DOHH2 (cell line): ENCODE data around the gene ZNF17.

ENCODE experiments used
- H3F3A ChIP-seq: fragments of 200-600 bp; sonication (generic), shearing (Covaris generic); 2 replicates; pipeline ENCODE4 v1.6.0; 2016; ENCODE audit warnings: antibody characterized with exemption, mild to moderate bottlenecking; ENCODE audit not compliant: control insufficient read depth, insufficient read depth
- H3K27ac ChIP-seq: fragments of 200-600 bp; sonication (generic); 2 replicates; pipeline ENCODE4 v1.5.1; 2014; ENCODE audit warnings: low read depth, mild to moderate bottlenecking, low read length, moderate library complexity
- H3K27me3 ChIP-seq: fragments of 200-600 bp; sonication (generic); 2 replicates; pipeline ENCODE4 v1.6.1; 2014; ENCODE audit warnings: mild to moderate bottlenecking, low read length, mixed read lengths; ENCODE audit not compliant: control insufficient read depth
- H3K36me3 ChIP-seq: fragments of 200-600 bp; sonication (generic); 2 replicates; pipeline ENCODE4 v1.6.1; 2014; ENCODE audit warnings: mild to moderate bottlenecking, low read length, moderate library complexity, mixed read lengths; ENCODE audit not compliant: control insufficient read depth
- H3K4me1 ChIP-seq: fragments of 200-600 bp; sonication (generic); 2 replicates; pipeline ENCODE4 v1.6.1; 2014; ENCODE audit warnings: mild to moderate bottlenecking, low read length, mixed read lengths; ENCODE audit not compliant: control insufficient read depth
- H3K4me2 ChIP-seq: fragments of 200-600 bp; sonication (generic); 2 replicates; pipeline ENCODE4 v1.6.0; 2014; ENCODE audit warnings: mild to moderate bottlenecking, low read length, moderate library complexity
- H3K4me3 ChIP-seq: fragments of 200-600 bp; sonication (generic); 2 replicates; pipeline ENCODE4 v1.5.1; 2014; ENCODE audit warnings: mild to moderate bottlenecking, low read length, mixed read lengths
- H3K79me2 ChIP-seq: fragments of 200-600 bp; sonication (generic); 2 replicates; pipeline ENCODE4 v1.6.1; 2014; ENCODE audit warnings: mild to moderate bottlenecking, low read length, mixed read lengths; ENCODE audit not compliant: control insufficient read depth
- H3K9me2 ChIP-seq: fragments of 200-600 bp; sonication (generic); replicated peaks from 2 replicates; pipeline ENCODE4 v1.6.1; 2014; ENCODE audit warnings: mild to moderate bottlenecking, low read length, mixed read lengths; ENCODE audit not compliant: control insufficient read depth
- H3K9me3 ChIP-seq: fragments of 200-600 bp; sonication (generic); 2 replicates; pipeline ENCODE4 v1.6.1; 2014; ENCODE audit warnings: antibody characterized with exemption, low read length, mixed read lengths; ENCODE audit not compliant: control insufficient read depth, insufficient read depth
- H4K20me1 ChIP-seq: fragments of 200-600 bp; sonication (generic); 2 replicates; pipeline ENCODE4 v1.6.0; 2014; ENCODE audit warnings: low read depth, mild to moderate bottlenecking, antibody characterized with exemption, low read length, moderate library complexity; ENCODE audit not compliant: control insufficient read depth, insufficient read depth
- CTCF ChIP-seq: fragments of 200-600 bp; sonication (generic); IDR thresholded peaks from one replicate; pipeline ENCODE4 v1.5.1; 2014; ENCODE audit warnings: antibody characterized with exemption, mild to moderate bottlenecking, low read depth, low read length; ENCODE audit not compliant: poor library complexity, severe bottlenecking
- EZH2phosphoT487 ChIP-seq: fragments of 200-600 bp; sonication (generic); IDR thresholded peaks from 2 replicates; pipeline ENCODE4 v1.6.1; 2017; ENCODE audit warnings: borderline replicate concordance, mild to moderate bottlenecking, antibody characterized with exemption, low read length, moderate library complexity, mixed read lengths

ZNF17 gene

DNA sequence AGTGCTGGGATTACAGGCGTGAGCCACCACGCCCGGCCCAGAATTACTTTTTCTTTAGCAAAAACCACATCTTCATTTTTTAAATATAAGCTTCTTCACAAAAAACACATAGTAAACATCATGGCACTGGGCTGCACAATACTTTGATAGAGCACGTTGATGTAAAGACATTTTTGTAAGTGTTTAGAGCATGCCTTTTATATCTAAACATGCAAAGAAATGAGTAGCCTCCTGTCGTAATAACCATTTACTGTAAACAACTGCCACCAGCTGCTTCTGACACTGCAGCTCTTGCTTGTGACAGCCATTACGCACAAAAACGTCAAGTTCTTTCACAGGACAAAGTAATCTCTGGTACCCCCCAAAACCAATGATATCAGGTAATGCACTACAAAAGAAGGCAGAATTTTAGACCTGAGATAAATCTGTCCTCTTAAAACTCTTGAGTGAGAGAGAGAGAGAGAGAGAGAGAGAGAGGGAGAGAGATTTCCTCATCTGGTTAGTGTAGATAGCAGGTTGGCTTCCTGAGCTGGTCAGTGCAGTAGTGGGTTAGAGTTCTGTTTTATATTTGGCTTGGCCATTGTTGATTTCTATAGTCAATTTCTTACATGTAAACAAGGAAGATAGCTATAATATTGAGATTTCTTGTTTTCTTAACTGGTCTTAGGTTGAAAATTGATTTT is 28.0 kb upstream of the ZNF17 start:
- H3F3A ChIP-seq: no peaks in the 10 kb centered on the region
- H3K4me1 ChIP-seq: no peaks in the 10 kb centered on the region
- peaks cover 26% of the 10 kb centered on the region; the same call in 1 of the 2 replicates for H3K9me3 ChIP-seq
- H3K27me3 ChIP-seq: no peaks in the 10 kb centered on the region
- H3K27ac ChIP-seq: no peak overlapping the region
- no peak overlapping the region for H3K4me2 ChIP-seq
- H3K4me3 ChIP-seq: no peak overlapping the region
- no peaks in the 10 kb centered on the region for H3K9me2 ChIP-seq
- H4K20me1 ChIP-seq: no peaks in the 10 kb centered on the region
- no peaks in the 10 kb centered on the region for H3K36me3 ChIP-seq
- no peak for TF ChIP-seq EZH2phosphoT487
- no peak for TF ChIP-seq CTCF
- H3K79me2 ChIP-seq: no peaks in the 10 kb centered on the region

GRCh38 chr19:57389194-57389729 is 21.7 kb upstream of the ZNF17 start:
- H3F3A ChIP-seq: peaks cover 5% of the 10 kb centered on the region; the same call in 1 of the 2 replicates
- H4K20me1 ChIP-seq: no peaks in the 10 kb centered on the region
- no peaks in the 10 kb centered on the region for H3K9me2 ChIP-seq
- H3K79me2 ChIP-seq: 0 out of 2 replicates have a peak, but pooled peaks cover 2% of the 10 kb centered on the region
- H3K27ac ChIP-seq: peak overlapping the region; percentile 33; the same call in 1 of the 2 replicates
- peaks cover 5% of the 10 kb centered on the region; the same call in 1 of the 2 replicates for H3K36me3 ChIP-seq
- H3K4me1 ChIP-seq: peaks cover 16% of the 10 kb centered on the region
- TF ChIP-seq EZH2phosphoT487 (no peak), CTCF (no peak)
- peak overlapping the region; percentile 87 for H3K4me3 ChIP-seq
- H3K4me2 ChIP-seq: peak overlapping the region; percentile 84
- no peaks in the 10 kb centered on the region for H3K27me3 ChIP-seq
- peaks cover 46% of the 10 kb centered on the region for H3K9me3 ChIP-seq

- peaks cover 5% of the 10 kb centered on the region; the same call in 1 of the 2 replicates for H3F3A ChIP-seq
- H4K20me1 ChIP-seq: no peaks in the 10 kb centered on the region
- TF ChIP-seq CTCF: peak; percentile 16
- TF ChIP-seq EZH2phosphoT487: no peak
- no peaks in the 10 kb centered on the region for H3K9me2 ChIP-seq
- peak within 1 kb of the TSS; percentile 33; the same call in 1 of the 2 replicates for H3K27ac ChIP-seq
- peaks cover 46% of the 10 kb centered on the region for H3K9me3 ChIP-seq
- H3K4me1 ChIP-seq: peaks cover 16% of the 10 kb centered on the region
- H3K4me2 ChIP-seq: peak within 1 kb of the TSS; percentile 84
- no peaks in the 10 kb centered on the region for H3K27me3 ChIP-seq
- 0 out of 2 replicates have a peak, but pooled peaks cover 2% of the 10 kb centered on the region for H3K79me2 ChIP-seq
- peaks cover 5% of the 10 kb centered on the region; the same call in 1 of the 2 replicates for H3K36me3 ChIP-seq
- peak within 1 kb of the TSS; percentile 87 for H3K4me3 ChIP-seq
These were observed 21.0 kb upstream of the ZNF17 start, which contains the start of gene ZNF548 for GRCh38 chr19:57389730-57390598. Gene ZNF548 (plus strand): TSS chr19:57389854. CDS start chr19:57390100, 246 bp downstream.
